NCI-H2227 (cell line): ENCODE results near the gene ZNF808.
"Not testable (repeated sequence)": the region's sequence is repeated elsewhere in the genome, so short reads cannot be mapped to it uniquely, and the experiment has no call there.

ENCODE experiments used
- DNase-seq: peaks from one replicate; lab custom pipeline; 2025; ENCODE audit not compliant: unreplicated experiment; lab: John Stamatoyannopoulos, UW

The ZNF808 gene

GRCh38 chr19:52592301-52592700 is 64.8 kb downstream of the ZNF808 start:
- DNase-seq, result no peak

DNA sequence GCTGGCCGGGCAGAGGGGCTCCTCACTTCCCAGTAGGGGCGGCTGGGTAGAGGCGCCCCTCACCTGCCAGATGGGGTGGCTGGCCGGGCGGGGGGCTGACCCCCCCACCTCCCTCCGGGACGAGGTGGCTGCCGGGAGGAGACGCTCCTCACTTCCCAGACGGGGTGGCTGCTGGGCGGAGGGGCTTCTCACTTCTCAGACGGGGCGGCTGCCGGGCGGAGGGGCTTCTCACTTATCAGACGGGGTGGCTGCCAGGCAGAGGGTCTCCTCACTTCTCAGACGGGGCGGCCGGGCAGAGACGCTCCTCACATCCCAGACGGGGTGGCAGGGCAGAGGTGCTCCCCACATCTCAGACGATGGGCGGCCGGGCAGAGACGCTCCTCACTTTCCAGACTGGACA is 66.0 kb downstream of the ZNF808 start:
- DNase-seq, result not testable (repeated sequence)

- no peak for DNase-seq
These were observed 71.8 kb downstream of the ZNF808 start for GRCh38 chr19:52599241-52599640.

DNA sequence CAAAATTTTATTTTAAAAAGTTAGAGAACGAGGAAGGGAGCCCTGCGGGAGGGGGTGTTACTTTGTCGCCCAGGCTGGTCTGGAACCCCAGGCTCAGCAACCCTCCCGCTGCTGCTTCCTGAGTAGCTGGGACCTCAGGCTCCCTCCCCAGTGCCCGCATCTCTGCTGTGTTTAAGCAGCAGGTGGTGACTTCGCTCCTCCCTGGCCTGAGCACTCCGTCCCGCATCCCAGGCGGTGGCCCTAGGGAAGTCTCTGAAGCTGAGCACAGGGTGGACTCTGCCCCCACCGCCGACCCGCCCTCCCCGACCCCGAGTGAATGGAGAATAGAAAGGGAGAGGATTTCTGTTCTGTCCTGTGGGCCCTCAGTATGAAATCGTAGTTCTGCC is 73.2 kb downstream of the ZNF808 start:
- peak; percentile 18 for DNase-seq

DNA sequence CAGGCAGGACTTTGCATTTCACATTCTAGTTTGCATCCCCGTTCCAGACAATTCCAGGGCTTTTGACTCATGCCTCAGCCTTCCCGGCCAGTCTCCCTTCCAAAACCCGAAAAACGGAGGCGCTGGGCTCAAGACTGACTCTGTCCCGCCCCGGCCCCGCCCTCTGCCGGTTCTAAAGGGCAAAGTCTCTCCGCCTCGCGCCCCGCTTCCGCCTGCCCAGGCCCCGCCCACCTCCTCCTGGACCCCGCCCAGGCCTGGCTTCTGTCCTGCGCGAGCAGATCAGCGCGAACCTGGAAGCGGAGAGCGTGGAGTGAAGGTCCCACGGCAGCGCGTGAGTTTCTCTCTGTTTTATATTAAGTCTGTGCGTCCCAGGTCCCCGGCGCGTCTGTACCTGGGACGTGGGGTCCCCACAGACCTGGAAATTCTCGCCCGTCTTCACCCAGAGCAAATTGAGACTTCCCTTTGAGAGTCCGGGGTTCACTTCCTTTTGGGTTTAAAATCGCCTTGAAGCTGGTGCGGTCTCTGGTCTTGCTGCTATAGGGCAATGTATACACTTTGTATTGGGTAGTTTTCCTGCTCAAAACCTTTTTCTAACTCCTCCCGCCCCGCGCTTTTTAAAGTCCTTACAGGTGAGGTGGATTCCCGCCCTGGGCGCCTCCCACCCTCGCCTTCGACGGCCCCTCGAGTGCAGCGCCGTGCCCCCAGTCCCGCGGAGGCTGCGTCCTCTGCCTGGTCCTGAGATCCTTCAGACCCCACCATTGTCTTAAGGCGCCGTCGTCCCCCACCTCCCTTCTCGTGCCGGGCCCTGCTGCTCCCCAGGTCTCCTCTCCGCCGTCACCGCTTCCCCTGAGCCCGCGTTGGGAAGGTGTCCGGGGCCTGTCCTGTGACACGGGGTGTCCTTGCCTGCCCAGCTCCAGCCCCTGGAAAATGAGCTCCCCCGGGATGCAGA is 73.8 kb downstream of the ZNF808 start:
- peak; percentile 84 for DNase-seq

GRCh38 chr19:52601974-52602366 is 74.5 kb downstream of the ZNF808 start:
- DNase-seq, result not testable (repeated sequence)

DNA sequence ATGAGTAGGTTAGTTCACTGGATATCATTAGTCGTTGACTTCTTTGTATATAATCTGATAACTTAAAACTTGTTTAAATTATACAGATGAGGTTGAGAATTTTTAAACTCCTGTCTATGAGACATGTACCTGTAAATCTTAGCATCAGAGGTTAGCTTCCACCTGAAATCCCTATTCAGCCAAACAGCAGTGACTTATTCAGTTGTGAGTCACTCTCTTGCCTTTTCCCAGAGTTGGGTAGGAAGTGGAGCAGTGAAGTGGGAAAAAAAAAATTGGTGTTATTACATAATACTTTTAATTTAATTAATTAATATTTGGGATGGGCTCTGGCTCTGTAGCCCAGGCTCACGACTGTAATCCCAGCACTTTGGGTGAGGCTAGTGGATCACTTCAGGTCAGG is 75.5 kb downstream of the ZNF808 start:
- DNase-seq, result no peak

- DNase-seq, result no peak
These were observed 76.2 kb downstream of the ZNF808 start for GRCh38 chr19:52603558-52604207.
